GM12865 (cell line): ENCODE data around the gene CD44.

Source experiments
- DNase-seq: peaks from one replicate; pipeline ENCODE4 v3.0.0; 2010; ENCODE audit warnings: low read depth
- H3K4me3 ChIP-seq: 2 replicates; pipeline ENCODE4 v1.5.1; 2011; ENCODE audit warnings: mild to moderate bottlenecking, low read depth, low read length, control low read depth
- TF ChIP-seq, protein P1 (sequence below): IDR thresholded peaks from 2 replicates; pipeline ENCODE4 v1.5.1; 2011; ENCODE audit warnings: low read length, control low read depth, low read depth, inconsistent platforms; ENCODE audit not compliant: insufficient read depth; ENCODE audit errors: missing control alignments

Gene CD44

DNA sequence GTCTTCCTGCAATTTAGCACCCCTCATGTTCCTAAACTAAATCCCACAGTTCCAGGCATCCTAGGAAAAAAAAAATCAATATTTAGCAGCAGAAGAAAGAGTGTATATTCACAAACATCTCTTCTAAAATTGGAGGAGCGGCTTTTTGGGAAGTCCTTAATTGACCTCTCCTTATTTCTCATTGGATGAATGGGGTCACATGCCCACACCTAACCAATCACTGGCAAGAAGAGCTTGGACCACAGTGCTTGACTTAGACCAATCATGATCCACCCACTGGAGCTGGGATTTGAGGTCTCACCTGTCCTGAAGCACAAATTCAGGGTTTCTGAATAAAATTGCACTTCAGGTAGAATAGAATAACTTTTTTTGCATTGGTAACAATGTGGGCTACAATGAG is 16.0 kb downstream of the CD44 start:
- no peak for DNase-seq
- TF ChIP-seq, protein P1, sequence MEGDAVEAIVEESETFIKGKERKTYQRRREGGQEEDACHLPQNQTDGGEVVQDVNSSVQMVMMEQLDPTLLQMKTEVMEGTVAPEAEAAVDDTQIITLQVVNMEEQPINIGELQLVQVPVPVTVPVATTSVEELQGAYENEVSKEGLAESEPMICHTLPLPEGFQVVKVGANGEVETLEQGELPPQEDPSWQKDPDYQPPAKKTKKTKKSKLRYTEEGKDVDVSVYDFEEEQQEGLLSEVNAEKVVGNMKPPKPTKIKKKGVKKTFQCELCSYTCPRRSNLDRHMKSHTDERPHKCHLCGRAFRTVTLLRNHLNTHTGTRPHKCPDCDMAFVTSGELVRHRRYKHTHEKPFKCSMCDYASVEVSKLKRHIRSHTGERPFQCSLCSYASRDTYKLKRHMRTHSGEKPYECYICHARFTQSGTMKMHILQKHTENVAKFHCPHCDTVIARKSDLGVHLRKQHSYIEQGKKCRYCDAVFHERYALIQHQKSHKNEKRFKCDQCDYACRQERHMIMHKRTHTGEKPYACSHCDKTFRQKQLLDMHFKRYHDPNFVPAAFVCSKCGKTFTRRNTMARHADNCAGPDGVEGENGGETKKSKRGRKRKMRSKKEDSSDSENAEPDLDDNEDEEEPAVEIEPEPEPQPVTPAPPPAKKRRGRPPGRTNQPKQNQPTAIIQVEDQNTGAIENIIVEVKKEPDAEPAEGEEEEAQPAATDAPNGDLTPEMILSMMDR = no peak
- no peak overlapping the region for H3K4me3 ChIP-seq

DNA sequence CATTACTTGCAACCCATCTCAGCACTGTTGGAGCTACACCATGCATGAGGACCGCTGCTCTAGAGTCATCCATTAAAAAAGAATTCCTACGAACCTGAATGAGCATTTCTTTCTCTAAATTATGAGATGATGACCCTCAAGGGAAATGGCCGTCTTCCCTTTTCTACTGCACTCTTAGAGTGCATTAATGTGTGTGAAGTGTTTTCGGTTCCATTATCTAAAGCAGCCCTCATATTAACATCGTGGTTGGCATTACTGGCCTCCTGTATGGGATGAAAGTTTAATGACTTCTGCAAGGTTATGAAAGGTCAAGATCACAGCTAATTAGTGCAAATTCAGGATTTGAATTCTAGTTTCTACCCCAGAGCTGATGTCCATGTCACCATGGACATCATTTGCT is 16.7 kb downstream of the CD44 start:
- TF ChIP-seq, protein P1 = no peak
- DNase-seq = no peak
- no peak overlapping the region for H3K4me3 ChIP-seq

DNA sequence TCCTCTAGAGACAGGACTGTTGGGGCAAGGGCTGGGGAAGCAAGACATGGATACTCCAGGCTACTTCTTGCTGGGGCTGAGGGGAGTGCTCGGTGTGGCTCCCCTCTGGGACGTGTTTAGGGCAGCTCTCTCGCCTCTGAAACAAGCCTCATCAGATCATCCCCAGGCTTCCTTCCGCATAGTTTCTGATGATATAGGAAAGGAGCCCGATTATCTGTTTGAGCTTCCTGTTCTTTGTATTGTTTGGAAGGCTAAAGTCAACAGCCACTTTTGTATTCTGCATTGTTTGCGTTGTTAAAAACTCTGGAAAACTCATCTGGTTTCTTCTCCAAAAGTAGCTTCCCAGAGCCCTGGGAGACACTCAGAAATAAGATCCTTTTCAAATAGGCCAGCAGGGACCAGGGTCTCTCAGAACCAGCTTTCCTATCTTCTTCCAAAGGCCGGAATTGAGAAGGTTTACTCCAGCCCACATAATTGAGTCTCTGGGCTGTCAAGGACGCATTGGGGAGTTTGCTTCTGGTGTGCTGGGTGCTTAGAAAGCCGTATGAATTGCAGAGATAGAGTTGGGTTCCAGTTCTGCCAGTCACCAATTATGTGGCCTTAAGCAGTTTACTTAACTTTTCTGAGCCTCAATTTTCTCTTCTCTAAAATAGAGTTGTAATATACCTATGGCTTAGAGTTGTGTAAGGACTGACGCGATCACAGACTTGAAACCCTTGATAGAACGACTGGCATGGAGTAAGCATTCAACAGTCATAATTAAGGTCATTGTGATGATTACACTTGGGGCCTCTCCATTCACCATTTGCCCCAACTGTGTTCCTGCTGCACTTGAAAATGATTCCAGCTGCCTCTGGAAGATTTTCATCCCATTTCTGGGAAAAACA is 19.1 kb downstream of the CD44 start:
- TF ChIP-seq, protein P1 = no peak
- no peak overlapping the region for H3K4me3 ChIP-seq
- DNase-seq = no peak

DNA sequence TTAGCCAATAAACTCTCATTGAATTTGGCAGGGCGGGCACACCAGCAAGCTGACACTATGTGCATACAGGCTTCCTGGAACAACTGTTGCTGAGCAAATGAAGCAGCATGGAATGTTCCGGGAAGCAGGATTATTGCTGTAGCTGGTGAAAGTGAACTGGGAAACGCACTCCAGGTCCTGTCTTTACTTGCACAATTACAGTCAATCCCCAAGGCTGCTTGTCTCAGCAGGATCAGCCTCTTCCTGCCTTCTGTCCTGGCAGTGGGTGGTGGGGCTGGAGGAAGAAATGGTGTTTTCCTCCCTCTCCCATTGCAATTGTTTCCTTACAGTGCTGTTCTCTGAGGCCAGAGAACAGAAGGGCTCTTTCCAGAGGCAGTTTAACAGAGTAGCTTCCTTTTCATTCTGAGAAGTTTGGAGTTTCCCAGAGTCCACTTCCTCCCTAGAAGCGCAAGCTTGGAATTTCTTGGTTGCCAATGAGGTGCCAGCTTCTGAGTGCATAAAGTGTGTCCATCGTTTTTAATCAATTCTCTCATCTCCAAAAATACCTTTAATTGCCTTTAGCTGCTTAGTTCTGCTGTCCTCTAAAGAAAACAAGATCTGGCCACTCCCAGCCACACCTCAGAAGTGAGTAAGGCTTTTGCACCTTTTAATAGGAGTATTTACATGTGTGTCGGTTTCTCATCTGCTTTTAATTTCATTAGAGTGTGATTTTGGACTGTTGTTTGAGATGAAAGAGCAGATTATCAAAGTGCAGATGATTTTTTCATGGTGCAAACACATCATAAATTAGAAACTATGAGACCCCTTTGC is 19.9 kb downstream of the CD44 start:
- DNase-seq = no peak
- TF ChIP-seq, protein P1 = no peak
- H3K4me3 ChIP-seq = no peak overlapping the region

DNA sequence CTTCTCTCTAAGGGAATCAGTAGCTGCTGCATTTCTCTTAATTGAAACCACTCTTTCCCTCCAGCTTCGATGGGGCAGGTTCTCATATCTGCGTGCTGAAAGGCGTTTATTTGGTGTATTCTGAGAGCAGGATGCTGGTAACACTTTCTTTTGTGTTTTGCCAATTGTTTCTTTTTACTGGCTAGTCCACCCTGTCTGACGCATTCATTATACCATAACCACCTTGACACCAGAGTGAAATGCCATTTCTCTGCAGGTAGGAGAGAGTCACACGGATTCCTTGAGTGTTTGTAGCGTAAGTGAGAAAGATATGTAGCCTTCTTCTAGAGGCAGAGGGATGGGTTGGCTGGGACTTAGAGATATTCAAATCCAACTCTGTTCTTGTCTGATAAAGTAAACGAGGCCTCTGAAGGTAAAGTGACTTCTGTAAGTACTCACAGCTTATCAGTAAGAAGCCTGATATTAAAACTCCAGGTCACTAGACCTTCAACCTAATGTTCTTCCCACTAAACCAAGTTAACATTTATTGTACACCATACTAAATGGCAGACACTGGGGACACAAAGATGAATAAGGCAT is 21.4 kb downstream of the CD44 start:
- DNase-seq = no peak
- H3K4me3 ChIP-seq = no peak overlapping the region
- TF ChIP-seq, protein P1 = no peak

DNA sequence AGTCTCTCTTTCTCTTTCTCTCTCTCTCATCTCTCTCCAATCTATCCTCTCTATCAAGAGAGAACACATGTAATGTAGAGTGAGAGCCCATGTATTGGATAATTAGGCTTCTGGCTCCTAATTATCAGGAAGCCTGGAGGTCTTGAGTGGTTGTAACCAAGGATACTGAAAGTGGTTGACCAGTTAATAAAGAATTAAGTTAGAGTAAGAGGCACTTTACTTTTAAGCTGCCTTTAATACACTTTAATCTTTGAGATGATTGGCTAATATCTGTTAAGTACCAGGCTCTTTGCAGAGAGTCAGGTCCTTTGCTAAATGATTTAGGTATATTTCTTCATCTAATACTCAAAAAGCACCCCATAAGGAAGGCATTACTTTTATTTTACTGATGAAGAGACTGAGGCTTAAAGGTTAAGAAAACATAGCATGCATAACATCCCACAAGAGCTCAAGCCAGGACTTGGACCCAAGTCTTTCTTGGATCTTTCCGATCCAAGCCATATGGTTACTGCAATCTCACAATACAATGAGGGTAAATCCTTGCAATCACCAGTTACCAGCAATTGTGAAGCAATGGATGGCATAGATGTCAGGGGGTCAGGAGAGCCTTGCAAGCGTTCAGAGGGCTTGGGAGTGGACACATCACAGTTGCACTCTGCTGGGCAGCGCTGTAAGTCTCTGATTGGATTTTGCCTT is 22.1 kb downstream of the CD44 start:
- H3K4me3 ChIP-seq = no peak overlapping the region
- DNase-seq = no peak
- TF ChIP-seq, protein P1 = no peak
